A673 (cell line): ENCODE results near the gene WDR82. TPM values are rescaled to one million over a fixed set of nuclear protein-coding genes. Genes with fewer than 3 reads are reported as not detected.

Source experiments
- BruUV-seq: library from RNA; stranded (reverse); fragments of 400-500 nt; replicated peaks from 2 replicates; lab custom pipeline; 2021; lab: Mats Ljungman, UMichigan
- CTCF ChIA-PET: fragments of 300-600 bp; sonication (Branson Sonifier 250); formaldehyde crosslinking; loops from one replicate; lab custom pipeline; 2022; ENCODE audit warnings: antibody characterized with exemption; lab: Charles Lee
- POLR2A ChIA-PET: fragments of 300-600 bp; sonication (Branson Sonifier 250); formaldehyde crosslinking; loops from one replicate; lab custom pipeline; 2022; ENCODE audit warnings: antibody characterized with exemption; ENCODE audit not compliant: low non-redundant PET; lab: Charles Lee
- DNase-seq: peaks from one replicate; pipeline ENCODE4 v3.0.0-alpha.2; 2015; ENCODE audit warnings: low spot score
- H3K27ac ChIP-seq: fragments of 200-600 bp; sonication (generic); 2 replicates; pipeline ENCODE4 v1.5.1; 2016; ENCODE audit warnings: mixed run types, low read depth, mild to moderate bottlenecking, mixed read lengths, antibody characterized with exemption, low read length; ENCODE audit not compliant: poor library complexity, severe bottlenecking
- H3K27me3 ChIP-seq: fragments of 200-600 bp; sonication (generic); replicated peaks from 2 replicates; pipeline ENCODE4 v1.6.1; 2017; ENCODE audit warnings: mixed run types, low read depth, mild to moderate bottlenecking, mixed read lengths, antibody characterized with exemption, low read length; ENCODE audit not compliant: insufficient read depth, poor library complexity
- H3K36me3 ChIP-seq: fragments of 200-600 bp; sonication (generic); 2 replicates; pipeline ENCODE4 v1.6.1; 2016; ENCODE audit warnings: mixed run types, mild to moderate bottlenecking, mixed read lengths, antibody characterized with exemption, low read length; ENCODE audit not compliant: insufficient read depth, poor library complexity, severe bottlenecking
- H3K4me1 ChIP-seq: fragments of 200-600 bp; sonication (generic); 2 replicates; pipeline ENCODE4 v1.6.1; 2017; ENCODE audit warnings: mixed run types, mild to moderate bottlenecking, mixed read lengths, antibody characterized with exemption, low read length; ENCODE audit not compliant: insufficient read depth, poor library complexity, severe bottlenecking
- H3K4me3 ChIP-seq: fragments of 200-600 bp; sonication (generic); 2 replicates; pipeline ENCODE4 v1.5.1; 2016; ENCODE audit warnings: low read depth, mixed run types, mild to moderate bottlenecking, mixed read lengths, low read length; ENCODE audit not compliant: poor library complexity, severe bottlenecking
- H3K9me3 ChIP-seq: fragments of 200-600 bp; sonication (generic); 2 replicates; pipeline ENCODE4 v1.6.1; 2016; ENCODE audit warnings: mixed run types, low read depth, mild to moderate bottlenecking, mixed read lengths, antibody characterized with exemption, low read length; ENCODE audit not compliant: poor library complexity, severe bottlenecking
- EZH2 ChIP-seq: fragments of 200-600 bp; sonication (generic); IDR thresholded peaks from 2 replicates; pipeline ENCODE4 v1.6.1; 2017; ENCODE audit warnings: borderline replicate concordance, low read depth, mild to moderate bottlenecking, mixed read lengths, antibody characterized with exemption, low read length; ENCODE audit not compliant: poor library complexity, severe bottlenecking
- intact Hi-C: fragments of 100-400 bp; cut with micrococcal nuclease; formaldehyde crosslinking; loops from one replicate; pipeline ENCODE4 v1.10.0; 2022; ENCODE audit not compliant: unreplicated experiment
- total RNA-seq: library from RNA; stranded (reverse); gene quantifications from 2 replicates; pipeline ENCODE4 v1.2.3, GENCODE V29; 2021
- TF ChIP-seq, protein P1 (sequence below): fragments of 300-800, 200-600 bp; sonication (generic); conservative IDR thresholded peaks from 2 replicates; pipeline ENCODE4 v1.5.1; 2017; ENCODE audit warnings: low read depth, mild to moderate bottlenecking, antibody characterized with exemption, low read length, moderate library complexity, mixed read lengths

WDR82 gene
- total RNA-seq, 1 experiment from 2014 or later: 54.3 TPM

DNA sequence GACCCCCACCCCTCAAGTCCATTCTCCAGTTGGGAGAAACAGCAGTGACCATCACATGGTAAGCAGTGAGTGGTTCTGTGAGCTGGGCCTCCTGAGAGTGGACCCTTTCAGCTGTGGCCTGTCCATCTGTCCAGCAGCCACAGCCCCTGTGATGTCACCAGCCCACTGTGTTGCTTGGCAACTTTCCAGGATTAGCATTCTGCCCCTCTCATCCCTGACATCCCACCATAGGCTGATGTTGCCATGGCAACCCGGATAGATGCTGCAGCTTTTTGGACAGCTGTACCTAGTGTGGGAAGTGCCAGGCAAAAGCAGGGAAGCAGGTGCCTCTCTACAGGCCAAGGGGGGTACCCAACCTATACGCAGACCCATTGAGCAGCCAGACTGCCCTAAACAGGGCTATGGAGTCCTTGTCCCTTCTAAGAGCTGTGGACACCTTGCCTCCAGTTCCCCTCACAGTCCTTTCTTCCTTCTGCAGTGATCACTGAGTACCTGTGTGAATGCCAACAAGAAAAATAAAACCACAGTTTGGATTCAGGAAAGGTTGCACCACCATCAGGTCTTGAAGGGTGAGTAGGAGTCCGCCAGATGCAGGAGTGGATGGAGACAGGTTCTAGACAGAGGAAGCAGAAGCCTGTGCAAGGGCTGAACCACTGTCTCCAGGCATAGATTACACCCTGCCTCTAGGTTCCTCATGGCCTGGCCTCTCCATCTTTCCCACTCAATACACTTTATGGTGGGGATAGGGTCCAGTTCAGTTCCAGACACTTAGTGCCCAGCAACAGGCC, 37.7 kb upstream of the WDR82 start, which contains the start of gene DNAH1:
TSS of gene DNAH1 (plus strand) at position 343 of the 788 bp plus-strand sequence. CDS start 6,124 bp downstream, outside the sequence.
- Histone ChIP-seq H3K4me3 (no peak within 1 kb of the TSS), H3K4me1 (no peaks in the 10 kb centered on the region), H3K27me3 (no peaks in the 10 kb centered on the region), H3K36me3 (no peaks in the 10 kb centered on the region), H3K27ac (no peak within 1 kb of the TSS), H3K9me3 (no peaks in the 10 kb centered on the region)
- intact Hi-C loops: no loop called here
- TF ChIP-seq, protein P1, sequence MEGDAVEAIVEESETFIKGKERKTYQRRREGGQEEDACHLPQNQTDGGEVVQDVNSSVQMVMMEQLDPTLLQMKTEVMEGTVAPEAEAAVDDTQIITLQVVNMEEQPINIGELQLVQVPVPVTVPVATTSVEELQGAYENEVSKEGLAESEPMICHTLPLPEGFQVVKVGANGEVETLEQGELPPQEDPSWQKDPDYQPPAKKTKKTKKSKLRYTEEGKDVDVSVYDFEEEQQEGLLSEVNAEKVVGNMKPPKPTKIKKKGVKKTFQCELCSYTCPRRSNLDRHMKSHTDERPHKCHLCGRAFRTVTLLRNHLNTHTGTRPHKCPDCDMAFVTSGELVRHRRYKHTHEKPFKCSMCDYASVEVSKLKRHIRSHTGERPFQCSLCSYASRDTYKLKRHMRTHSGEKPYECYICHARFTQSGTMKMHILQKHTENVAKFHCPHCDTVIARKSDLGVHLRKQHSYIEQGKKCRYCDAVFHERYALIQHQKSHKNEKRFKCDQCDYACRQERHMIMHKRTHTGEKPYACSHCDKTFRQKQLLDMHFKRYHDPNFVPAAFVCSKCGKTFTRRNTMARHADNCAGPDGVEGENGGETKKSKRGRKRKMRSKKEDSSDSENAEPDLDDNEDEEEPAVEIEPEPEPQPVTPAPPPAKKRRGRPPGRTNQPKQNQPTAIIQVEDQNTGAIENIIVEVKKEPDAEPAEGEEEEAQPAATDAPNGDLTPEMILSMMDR: no peak
- no peak for TF ChIP-seq EZH2
- DNase-seq: no peak
- CTCF ChIA-PET: no interaction called here
- no TSS peak for BruUV-seq
- POLR2A ChIA-PET: no interaction called here

DNA sequence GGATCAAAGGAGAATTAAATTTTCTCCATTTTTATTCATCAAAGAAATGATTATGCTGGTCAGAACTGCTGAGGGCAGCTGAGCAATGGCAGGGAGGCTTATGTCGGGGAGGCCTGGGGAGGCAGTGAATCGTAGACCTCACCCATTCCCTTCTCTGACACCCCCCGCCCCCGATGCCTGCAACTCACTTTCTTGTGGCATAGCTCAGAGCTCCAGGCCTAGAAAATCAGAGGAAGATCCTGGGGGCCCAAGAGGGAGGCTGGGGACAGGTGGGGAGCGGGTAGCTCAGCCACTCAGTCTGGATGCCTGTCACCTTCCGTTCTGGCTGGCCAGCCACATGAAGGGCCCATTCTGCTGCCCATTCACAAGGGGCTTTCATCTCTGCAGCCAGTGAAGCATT, 36.6 kb upstream of the WDR82 start:
- no TSS peak for BruUV-seq
- intact Hi-C loops: no loop called here
- POLR2A ChIA-PET: no interaction called here
- H3K4me1 ChIP-seq: no peaks in the 10 kb centered on the region
- H3K36me3 ChIP-seq: no peaks in the 10 kb centered on the region
- TF ChIP-seq, protein P1: no peak
- no peak for TF ChIP-seq EZH2
- CTCF ChIA-PET: no interaction called here
- no peak overlapping the region for H3K4me3 ChIP-seq
- no peak overlapping the region for H3K27ac ChIP-seq
- H3K27me3 ChIP-seq: no peaks in the 10 kb centered on the region
- DNase-seq: no peak
- H3K9me3 ChIP-seq: no peaks in the 10 kb centered on the region

DNA sequence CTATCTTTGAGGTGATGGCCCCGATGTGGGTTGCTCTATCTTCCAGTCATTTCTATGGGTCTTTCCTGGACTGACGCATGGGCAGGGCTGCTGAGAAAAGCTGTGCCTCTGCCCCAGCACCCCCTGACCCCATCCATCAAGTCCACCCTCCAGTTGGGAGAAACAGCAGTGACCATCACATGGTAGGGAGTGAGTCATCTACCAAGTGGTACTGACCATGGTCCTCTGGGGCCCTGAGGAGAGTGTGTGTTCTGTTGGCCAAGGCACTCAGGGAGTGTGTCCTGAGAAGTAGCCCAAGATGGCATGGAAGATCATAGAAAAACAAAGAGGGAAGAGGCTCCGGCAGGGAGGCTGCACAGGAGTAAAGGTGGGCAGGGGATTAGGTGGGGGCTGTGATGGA, 36.0 kb upstream of the WDR82 start:
- Histone ChIP-seq H3K27me3 (no peaks in the 10 kb centered on the region), H3K4me1 (no peaks in the 10 kb centered on the region), H3K27ac (no peak overlapping the region), H3K36me3 (no peaks in the 10 kb centered on the region), H3K4me3 (no peak overlapping the region), H3K9me3 (no peaks in the 10 kb centered on the region)
- CTCF ChIA-PET: no interaction called here
- POLR2A ChIA-PET: no interaction called here
- intact Hi-C loops: no loop called here
- DNase-seq: no peak
- TF ChIP-seq EZH2: no peak
- TF ChIP-seq, protein P1: no peak
- BruUV-seq: no TSS peak
